Measurements from ENCODE around the gene TMEM151B.

The TMEM151B gene

DNA sequence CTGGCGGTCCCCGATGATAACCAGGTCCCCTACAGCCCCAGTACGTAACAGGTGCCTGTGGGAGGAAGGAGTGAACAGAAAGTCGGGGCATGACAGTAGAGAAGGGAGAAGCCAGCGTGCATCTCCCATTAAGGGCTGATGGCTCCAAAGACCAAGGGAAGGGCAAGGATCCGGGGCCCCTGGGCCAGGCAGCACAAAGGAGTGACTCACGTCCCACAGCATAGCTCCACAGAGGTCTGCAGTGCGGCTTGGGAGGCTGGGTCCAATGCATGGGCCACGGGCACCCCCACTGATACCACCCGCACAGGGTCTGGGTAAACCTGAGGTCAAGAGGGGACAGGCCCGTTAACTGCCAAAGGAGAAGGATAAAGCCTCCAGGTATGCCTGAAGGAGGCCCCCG, 32.6 kb downstream of the TMEM151B start:
- Histone ChIP-seq H2AFZ (ENCODE audit: low read length) (no peak overlapping the region), H3K36me3 (ENCODE audit: insufficient read depth, low read length) (peaks cover 55% of the 10 kb centered on the region; the same call in 1 of the 2 replicates), H3K9me3 (ENCODE audit: insufficient read depth, low read depth, low read length) (no peaks in the 10 kb centered on the region), H3K79me2 (ENCODE audit: insufficient read depth, low read length) (no peaks in the 10 kb centered on the region), H3K27me3 (ENCODE audit: insufficient read depth, low read length, poor library complexity, severe bottlenecking) (no peaks in the 10 kb centered on the region), H3K4me2 (ENCODE audit: low read depth, low read length, poor library complexity, severe bottlenecking) (no peak overlapping the region), H3K9ac (ENCODE audit: low read depth, low read length, poor library complexity, severe bottlenecking) (no peak overlapping the region), H3F3A (ENCODE audit: low read depth) (no peaks in the 10 kb centered on the region), H3K9me2 (replicated peaks; ENCODE audit: low read depth, low read length) (no peaks in the 10 kb centered on the region), H4K20me1 (ENCODE audit: insufficient read depth, low read length, poor library complexity, severe bottlenecking) (no peaks in the 10 kb centered on the region), H3K4me1 (ENCODE audit: insufficient read depth, low read length, poor library complexity, severe bottlenecking) (no peaks in the 10 kb centered on the region), H3K4me3 (ENCODE audit: low read length, poor library complexity, severe bottlenecking) (no peak overlapping the region)
- TF ChIP-seq, protein P1, sequence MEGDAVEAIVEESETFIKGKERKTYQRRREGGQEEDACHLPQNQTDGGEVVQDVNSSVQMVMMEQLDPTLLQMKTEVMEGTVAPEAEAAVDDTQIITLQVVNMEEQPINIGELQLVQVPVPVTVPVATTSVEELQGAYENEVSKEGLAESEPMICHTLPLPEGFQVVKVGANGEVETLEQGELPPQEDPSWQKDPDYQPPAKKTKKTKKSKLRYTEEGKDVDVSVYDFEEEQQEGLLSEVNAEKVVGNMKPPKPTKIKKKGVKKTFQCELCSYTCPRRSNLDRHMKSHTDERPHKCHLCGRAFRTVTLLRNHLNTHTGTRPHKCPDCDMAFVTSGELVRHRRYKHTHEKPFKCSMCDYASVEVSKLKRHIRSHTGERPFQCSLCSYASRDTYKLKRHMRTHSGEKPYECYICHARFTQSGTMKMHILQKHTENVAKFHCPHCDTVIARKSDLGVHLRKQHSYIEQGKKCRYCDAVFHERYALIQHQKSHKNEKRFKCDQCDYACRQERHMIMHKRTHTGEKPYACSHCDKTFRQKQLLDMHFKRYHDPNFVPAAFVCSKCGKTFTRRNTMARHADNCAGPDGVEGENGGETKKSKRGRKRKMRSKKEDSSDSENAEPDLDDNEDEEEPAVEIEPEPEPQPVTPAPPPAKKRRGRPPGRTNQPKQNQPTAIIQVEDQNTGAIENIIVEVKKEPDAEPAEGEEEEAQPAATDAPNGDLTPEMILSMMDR (conservative IDR thresholded peaks at IDR 0.05; ENCODE audit: low read length): no peak
- no peak for TF ChIP-seq EZH2phosphoT487 (IDR thresholded peaks at IDR 0.05; ENCODE audit: borderline replicate concordance)

- Histone ChIP-seq H3K4me1 (ENCODE audit: insufficient read depth, low read length, poor library complexity, severe bottlenecking) (no peaks in the 10 kb centered on the region), H2AFZ (ENCODE audit: low read length) (no peak overlapping the region), H4K20me1 (ENCODE audit: insufficient read depth, low read length, poor library complexity, severe bottlenecking) (no peaks in the 10 kb centered on the region), H3K36me3 (ENCODE audit: insufficient read depth, low read length) (peaks cover 55% of the 10 kb centered on the region; the same call in 1 of the 2 replicates), H3K9me3 (ENCODE audit: insufficient read depth, low read depth, low read length) (no peaks in the 10 kb centered on the region), H3F3A (ENCODE audit: low read depth) (no peaks in the 10 kb centered on the region), H3K9me2 (replicated peaks; ENCODE audit: low read depth, low read length) (no peaks in the 10 kb centered on the region), H3K4me3 (ENCODE audit: low read length, poor library complexity, severe bottlenecking) (no peak overlapping the region), H3K9ac (ENCODE audit: low read depth, low read length, poor library complexity, severe bottlenecking) (no peak overlapping the region), H3K27me3 (ENCODE audit: insufficient read depth, low read length, poor library complexity, severe bottlenecking) (no peaks in the 10 kb centered on the region), H3K79me2 (ENCODE audit: insufficient read depth, low read length) (no peaks in the 10 kb centered on the region), H3K4me2 (ENCODE audit: low read depth, low read length, poor library complexity, severe bottlenecking) (no peak overlapping the region)
- TF ChIP-seq, protein P1 (conservative IDR thresholded peaks at IDR 0.05; ENCODE audit: low read length): no peak
- TF ChIP-seq EZH2phosphoT487 (IDR thresholded peaks at IDR 0.05; ENCODE audit: borderline replicate concordance): no peak
Measured at GRCh38 chr6:44303842-44304241, 33.6 kb downstream of the TMEM151B start.

- Histone ChIP-seq H3K4me3 (ENCODE audit: low read length, poor library complexity, severe bottlenecking) (no peak overlapping the region), H4K20me1 (ENCODE audit: insufficient read depth, low read length, poor library complexity, severe bottlenecking) (no peaks in the 10 kb centered on the region), H3K79me2 (ENCODE audit: insufficient read depth, low read length) (no peaks in the 10 kb centered on the region), H3K4me1 (ENCODE audit: insufficient read depth, low read length, poor library complexity, severe bottlenecking) (no peaks in the 10 kb centered on the region), H3K9me3 (ENCODE audit: insufficient read depth, low read depth, low read length) (no peaks in the 10 kb centered on the region), H3K9ac (ENCODE audit: low read depth, low read length, poor library complexity, severe bottlenecking) (no peak overlapping the region), H3K9me2 (replicated peaks; ENCODE audit: low read depth, low read length) (no peaks in the 10 kb centered on the region), H2AFZ (ENCODE audit: low read length) (no peak overlapping the region), H3K27me3 (ENCODE audit: insufficient read depth, low read length, poor library complexity, severe bottlenecking) (no peaks in the 10 kb centered on the region), H3F3A (ENCODE audit: low read depth) (no peaks in the 10 kb centered on the region), H3K36me3 (ENCODE audit: insufficient read depth, low read length) (peaks cover 59% of the 10 kb centered on the region; the same call in 1 of the 2 replicates), H3K4me2 (ENCODE audit: low read depth, low read length, poor library complexity, severe bottlenecking) (no peak overlapping the region)
- TF ChIP-seq EZH2phosphoT487 (IDR thresholded peaks at IDR 0.05; ENCODE audit: borderline replicate concordance): no peak
- TF ChIP-seq, protein P1 (conservative IDR thresholded peaks at IDR 0.05; ENCODE audit: low read length): peak; percentile 81
Measured at GRCh38 chr6:44304282-44305199, 34.3 kb downstream of the TMEM151B start.

All from Loucy (cell line).